AG10803 (cell line): Measurements from ENCODE around the gene VAV2.

Source experiments
- DNase-seq: peaks from one replicate; pipeline ENCODE4 v3.0.0; 2010; ENCODE audit warnings: low read depth
- H3K4me3 ChIP-seq: 2 replicates; pipeline ENCODE4 v1.5.1; 2011; ENCODE audit warnings: mild to moderate bottlenecking, low read length, control low read depth
- TF ChIP-seq, protein P1 (sequence below): conservative IDR thresholded peaks from 2 replicates; pipeline ENCODE4 v1.5.1; 2011; ENCODE audit warnings: mild to moderate bottlenecking, low read length, control low read depth, inconsistent platforms

VAV2 gene

GRCh38 chr9:133893191-133893994, 98.7 kb downstream of the VAV2 start:
- H3K4me3 ChIP-seq = no peak overlapping the region
- no peak for DNase-seq
- TF ChIP-seq, protein P1, sequence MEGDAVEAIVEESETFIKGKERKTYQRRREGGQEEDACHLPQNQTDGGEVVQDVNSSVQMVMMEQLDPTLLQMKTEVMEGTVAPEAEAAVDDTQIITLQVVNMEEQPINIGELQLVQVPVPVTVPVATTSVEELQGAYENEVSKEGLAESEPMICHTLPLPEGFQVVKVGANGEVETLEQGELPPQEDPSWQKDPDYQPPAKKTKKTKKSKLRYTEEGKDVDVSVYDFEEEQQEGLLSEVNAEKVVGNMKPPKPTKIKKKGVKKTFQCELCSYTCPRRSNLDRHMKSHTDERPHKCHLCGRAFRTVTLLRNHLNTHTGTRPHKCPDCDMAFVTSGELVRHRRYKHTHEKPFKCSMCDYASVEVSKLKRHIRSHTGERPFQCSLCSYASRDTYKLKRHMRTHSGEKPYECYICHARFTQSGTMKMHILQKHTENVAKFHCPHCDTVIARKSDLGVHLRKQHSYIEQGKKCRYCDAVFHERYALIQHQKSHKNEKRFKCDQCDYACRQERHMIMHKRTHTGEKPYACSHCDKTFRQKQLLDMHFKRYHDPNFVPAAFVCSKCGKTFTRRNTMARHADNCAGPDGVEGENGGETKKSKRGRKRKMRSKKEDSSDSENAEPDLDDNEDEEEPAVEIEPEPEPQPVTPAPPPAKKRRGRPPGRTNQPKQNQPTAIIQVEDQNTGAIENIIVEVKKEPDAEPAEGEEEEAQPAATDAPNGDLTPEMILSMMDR = no peak

- no peak for DNase-seq
- H3K4me3 ChIP-seq = no peak overlapping the region
- TF ChIP-seq, protein P1 = no peak
These were observed 99.8 kb downstream of the VAV2 start for GRCh38 chr9:133892193-133892920.

GRCh38 chr9:133891741-133892140, 100.4 kb downstream of the VAV2 start:
- no peak for DNase-seq
- TF ChIP-seq, protein P1 = no peak
- no peak overlapping the region for H3K4me3 ChIP-seq

DNA sequence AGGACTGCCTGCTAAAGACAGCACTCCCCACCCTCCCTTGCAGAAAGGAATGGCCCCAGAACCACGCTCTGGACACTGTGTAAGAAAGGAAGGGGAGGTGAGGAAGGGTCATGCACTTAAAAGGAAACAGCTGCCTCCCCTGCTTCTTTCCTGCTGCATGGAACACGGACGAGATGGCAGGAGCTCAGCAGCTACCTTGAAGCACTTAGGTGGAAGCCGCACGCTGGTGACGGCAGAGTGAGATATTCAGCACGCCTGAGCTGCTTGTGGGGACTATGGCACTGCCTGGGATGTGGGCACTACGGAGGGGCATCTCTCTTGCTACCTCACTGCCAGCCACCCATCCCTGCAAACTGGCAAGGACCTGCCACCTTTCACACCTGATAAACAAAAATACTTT, 101.5 kb downstream of the VAV2 start:
- TF ChIP-seq, protein P1 = no peak
- H3K4me3 ChIP-seq = no peak overlapping the region
- no peak for DNase-seq

GRCh38 chr9:133889584-133890301, 102.4 kb downstream of the VAV2 start:
- H3K4me3 ChIP-seq = no peak overlapping the region
- TF ChIP-seq, protein P1 = no peak
- no peak for DNase-seq

DNA sequence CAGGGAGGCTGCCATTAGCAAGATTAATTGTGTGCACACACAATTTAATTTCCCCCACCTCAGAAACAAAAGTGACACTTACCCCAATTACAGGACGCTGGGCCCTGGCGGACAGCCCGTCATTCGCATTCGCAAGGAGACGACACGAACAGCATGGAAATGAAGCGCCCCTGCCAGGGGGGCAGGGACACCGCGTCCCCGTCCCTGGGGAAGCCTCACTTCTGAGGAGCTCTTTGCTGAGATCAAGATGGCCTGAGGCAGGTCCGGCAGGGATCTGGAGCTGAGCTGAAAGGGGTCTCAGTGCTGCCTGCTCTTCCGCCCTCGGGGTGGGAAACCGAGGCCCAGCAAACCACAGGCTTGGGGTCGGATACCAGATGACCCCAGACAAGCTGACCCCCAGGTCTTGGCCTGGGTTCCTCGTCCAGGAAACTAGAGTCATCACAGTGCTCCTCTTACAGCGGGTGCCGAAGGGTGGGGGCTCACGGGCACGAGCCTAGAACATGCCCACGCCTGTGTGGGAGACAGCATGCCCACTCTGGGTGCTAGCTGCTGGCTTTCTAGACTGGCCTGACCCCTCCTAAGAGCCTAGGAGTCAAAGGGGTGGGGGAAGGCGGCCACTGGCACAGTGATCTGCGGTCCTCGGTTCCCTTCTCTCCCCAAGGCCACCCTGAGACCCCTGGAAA, 103.2 kb downstream of the VAV2 start:
- H3K4me3 ChIP-seq = no peak overlapping the region
- no peak for DNase-seq
- TF ChIP-seq, protein P1 = no peak
